OCI-LY3 (cell line): ENCODE results near the gene ST6GAL1.

Experiments used
- EZH2phosphoT487 ChIP-seq: fragments of 200-600 bp; shearing (Covaris generic); IDR thresholded peaks from 2 replicates; pipeline ENCODE4 v1.6.1; 2018; ENCODE audit warnings: antibody characterized with exemption, mixed run types, low read depth
- TF ChIP-seq, protein P1 (sequence below): fragments of 200-600, 300-600 bp; sonication (generic); IDR thresholded peaks from 2 replicates; pipeline ENCODE4 v1.5.1; 2014; ENCODE audit warnings: antibody characterized with exemption, low read length, low read depth

DNA sequence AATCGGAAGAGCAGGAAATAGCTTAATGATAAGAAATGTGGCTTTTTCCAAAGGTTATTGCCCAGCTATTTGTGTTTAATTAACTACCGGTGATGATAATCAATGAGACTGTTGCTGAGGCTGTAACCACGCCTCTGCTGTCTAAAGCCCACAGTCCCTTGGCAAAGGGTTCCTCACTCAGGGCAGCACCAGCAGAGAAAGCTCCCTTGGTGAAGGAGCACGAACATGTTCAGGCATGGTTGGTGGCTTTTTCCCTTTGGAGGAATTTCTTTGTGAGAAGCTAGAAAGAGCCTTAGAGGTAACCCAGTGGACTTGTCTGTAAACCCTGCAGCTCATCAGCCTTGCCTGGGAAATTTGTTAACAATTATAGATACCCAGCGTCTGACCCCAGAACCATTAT, 7.5 kb upstream of the ST6GAL1 start:
- TF ChIP-seq, protein P1, sequence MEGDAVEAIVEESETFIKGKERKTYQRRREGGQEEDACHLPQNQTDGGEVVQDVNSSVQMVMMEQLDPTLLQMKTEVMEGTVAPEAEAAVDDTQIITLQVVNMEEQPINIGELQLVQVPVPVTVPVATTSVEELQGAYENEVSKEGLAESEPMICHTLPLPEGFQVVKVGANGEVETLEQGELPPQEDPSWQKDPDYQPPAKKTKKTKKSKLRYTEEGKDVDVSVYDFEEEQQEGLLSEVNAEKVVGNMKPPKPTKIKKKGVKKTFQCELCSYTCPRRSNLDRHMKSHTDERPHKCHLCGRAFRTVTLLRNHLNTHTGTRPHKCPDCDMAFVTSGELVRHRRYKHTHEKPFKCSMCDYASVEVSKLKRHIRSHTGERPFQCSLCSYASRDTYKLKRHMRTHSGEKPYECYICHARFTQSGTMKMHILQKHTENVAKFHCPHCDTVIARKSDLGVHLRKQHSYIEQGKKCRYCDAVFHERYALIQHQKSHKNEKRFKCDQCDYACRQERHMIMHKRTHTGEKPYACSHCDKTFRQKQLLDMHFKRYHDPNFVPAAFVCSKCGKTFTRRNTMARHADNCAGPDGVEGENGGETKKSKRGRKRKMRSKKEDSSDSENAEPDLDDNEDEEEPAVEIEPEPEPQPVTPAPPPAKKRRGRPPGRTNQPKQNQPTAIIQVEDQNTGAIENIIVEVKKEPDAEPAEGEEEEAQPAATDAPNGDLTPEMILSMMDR, result no peak
- no peak for TF ChIP-seq EZH2phosphoT487
